Fibroblast of mammary gland (primary cell): ENCODE data around the gene SDCCAG8.

Experiments
- DNase-seq: peaks from one replicate; pipeline ENCODE4 v3.0.0-alpha.2; 2010; ENCODE audit warnings: low read depth
- H3K4me3 ChIP-seq: 2 replicates; pipeline ENCODE4 v1.5.1; 2011; ENCODE audit warnings: low read depth, mild to moderate bottlenecking, low read length, moderate library complexity; ENCODE audit not compliant: control insufficient read depth
- CTCF ChIP-seq: conservative IDR thresholded peaks from 2 replicates; pipeline ENCODE4 v1.5.1; 2011; ENCODE audit warnings: low read depth, low read length, inconsistent platforms; ENCODE audit not compliant: control insufficient read depth, insufficient read depth

Gene SDCCAG8

GRCh38 chr1:243244432-243244841 lies 11.4 kb upstream of the SDCCAG8 start:
- no peak overlapping the region for H3K4me3 ChIP-seq
- DNase-seq = no peak
- no peak for TF ChIP-seq CTCF

- no peak for TF ChIP-seq CTCF
- DNase-seq = peak; percentile 76
- no peak overlapping the region for H3K4me3 ChIP-seq
Observed at GRCh38 chr1:243246916-243247315, 8.9 kb upstream of the SDCCAG8 start.

- no peak overlapping the region for H3K4me3 ChIP-seq
- no peak for TF ChIP-seq CTCF
- peak; percentile 32 for DNase-seq
Observed at GRCh38 chr1:243247901-243248300, 7.9 kb upstream of the SDCCAG8 start.

- no peak for DNase-seq
- H3K4me3 ChIP-seq = no peak overlapping the region
- no peak for TF ChIP-seq CTCF
Observed at GRCh38 chr1:243249214-243249613, 6.6 kb upstream of the SDCCAG8 start.

GRCh38 chr1:243250102-243250501 lies 5.7 kb upstream of the SDCCAG8 start:
- no peak overlapping the region for H3K4me3 ChIP-seq
- no peak for TF ChIP-seq CTCF
- DNase-seq = no peak

- DNase-seq = no peak
- H3K4me3 ChIP-seq = peak overlapping the region; percentile 84
- no peak for TF ChIP-seq CTCF
Observed at GRCh38 chr1:243251539-243251938, 4.3 kb upstream of the SDCCAG8 start.
